A673 (cell line): ENCODE measurements around the gene POTEB.
"Not testable (repeated sequence)": the region's sequence is repeated elsewhere in the genome, so short reads cannot be mapped to it uniquely, and the experiment has no call there.

Experiments
- CTCF ChIP-seq: fragments of 300-800, 200-600 bp; sonication (generic); conservative IDR thresholded peaks from 2 replicates; pipeline ENCODE4 v1.5.1; 2017; ENCODE audit warnings: low read depth, mild to moderate bottlenecking, antibody characterized with exemption, low read length, moderate library complexity, mixed read lengths
- EZH2 ChIP-seq: fragments of 200-600 bp; sonication (generic); IDR thresholded peaks from 2 replicates; pipeline ENCODE4 v1.6.1; 2017; ENCODE audit warnings: borderline replicate concordance, low read depth, mild to moderate bottlenecking, mixed read lengths, antibody characterized with exemption, low read length; ENCODE audit not compliant: poor library complexity, severe bottlenecking

GRCh38 chr15:21838831-21839230 is 38.7 kb downstream of the POTEB start:
- not testable (repeated sequence) for TF ChIP-seq CTCF, EZH2
